HG03432 (cell line): ENCODE results near the gene TAOK3.

Source experiments
- ATAC-seq: cut with Tn5 transposase; IDR thresholded peaks from one replicate; pipeline ENCODE4 v1.9.1; 2021; ENCODE audit warnings: mild to moderate bottlenecking, moderate library complexity; ENCODE audit not compliant: unreplicated experiment

TAOK3 gene

DNA sequence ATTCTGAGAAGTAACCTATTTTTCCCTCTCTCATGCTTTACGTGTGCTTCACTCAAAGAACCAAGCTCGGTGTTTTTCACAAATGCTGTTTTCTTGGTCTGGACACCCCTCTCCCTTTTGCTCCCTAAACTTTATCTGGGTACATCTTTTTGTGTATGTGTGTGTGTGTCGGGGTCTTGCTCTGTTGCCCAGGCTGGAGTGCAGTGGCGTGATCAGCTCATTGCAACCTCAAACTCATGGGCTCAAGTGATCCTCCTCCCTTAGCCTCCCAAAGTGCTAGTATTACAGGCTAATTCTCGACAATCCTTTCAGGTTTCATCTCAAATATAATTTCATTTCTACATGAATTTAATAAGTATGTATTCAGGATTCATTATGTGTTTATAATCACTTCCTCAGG, 153.6 kb downstream of the TAOK3 start:
- no peak for ATAC-seq

DNA sequence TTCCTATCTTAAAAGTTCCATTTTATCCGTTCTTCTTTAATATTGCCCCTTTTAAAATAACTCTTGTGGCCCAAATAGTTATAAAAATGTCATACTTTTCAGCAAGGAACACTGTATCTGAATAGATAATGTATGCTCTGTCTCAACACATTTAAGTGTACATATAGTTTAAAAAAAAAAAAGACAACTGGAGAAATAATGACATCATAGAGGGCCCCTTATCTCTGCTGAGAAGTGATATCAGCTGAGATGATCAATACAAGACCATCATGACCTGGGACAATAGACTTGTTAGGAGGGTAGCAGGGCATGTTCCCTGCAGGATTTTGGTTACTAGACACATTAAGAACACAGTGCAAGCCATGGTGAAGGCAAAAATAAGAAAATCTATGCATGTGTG, 159.3 kb downstream of the TAOK3 start:
- no peak for ATAC-seq

DNA sequence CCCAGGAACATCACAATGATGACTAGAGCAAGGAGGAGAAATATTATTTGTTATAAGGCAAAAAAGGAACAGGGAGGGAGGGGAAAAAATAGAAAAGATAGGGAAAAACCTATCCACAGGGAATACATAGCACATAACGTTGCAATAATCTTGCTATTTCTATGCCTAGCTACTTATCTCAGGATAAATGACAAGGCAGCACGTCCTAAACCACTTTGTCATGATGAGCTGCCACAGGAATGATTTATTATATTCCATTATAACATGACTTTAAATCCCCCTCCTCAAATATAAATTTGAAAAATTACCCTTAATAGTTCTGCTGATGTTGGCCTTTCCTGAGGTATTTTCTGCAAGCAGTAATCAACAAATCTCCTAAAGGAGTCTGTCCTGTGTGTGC, 160.1 kb downstream of the TAOK3 start:
- no peak for ATAC-seq

DNA sequence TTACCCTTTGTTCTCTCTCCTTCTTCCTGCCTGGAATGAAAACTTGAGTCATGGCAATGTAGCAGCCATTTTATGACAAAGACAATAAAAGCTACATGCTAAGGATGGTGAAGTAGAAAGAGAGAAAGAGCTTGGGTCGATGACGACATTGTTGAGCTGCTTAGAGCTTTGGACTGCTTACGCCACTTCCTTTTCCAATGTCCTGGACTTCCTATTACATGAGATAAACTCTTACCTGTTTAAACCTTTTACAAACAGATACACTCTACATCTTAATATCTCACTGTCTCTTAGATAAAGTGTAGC, 166.6 kb downstream of the TAOK3 start:
- ATAC-seq = peak; percentile 14

DNA sequence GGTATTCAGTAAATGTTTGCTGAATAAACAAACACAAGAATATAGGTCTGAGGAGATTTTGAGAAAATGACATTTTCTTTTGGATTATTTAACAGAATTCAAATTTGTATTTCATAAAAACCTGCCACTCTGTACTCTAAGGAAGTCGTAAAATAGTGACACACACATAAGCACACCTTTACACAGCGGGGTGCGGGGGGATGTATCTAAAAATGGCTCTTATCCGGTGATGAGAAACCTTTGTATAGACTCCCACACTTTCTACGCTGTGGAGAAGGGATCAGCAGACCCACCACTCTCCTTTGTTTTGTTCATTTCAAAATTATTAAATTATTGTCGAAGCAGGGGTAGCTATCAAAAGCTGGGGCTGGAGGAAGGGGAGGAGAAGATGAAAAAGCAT, 178.7 kb downstream of the TAOK3 start:
- no peak for ATAC-seq

DNA sequence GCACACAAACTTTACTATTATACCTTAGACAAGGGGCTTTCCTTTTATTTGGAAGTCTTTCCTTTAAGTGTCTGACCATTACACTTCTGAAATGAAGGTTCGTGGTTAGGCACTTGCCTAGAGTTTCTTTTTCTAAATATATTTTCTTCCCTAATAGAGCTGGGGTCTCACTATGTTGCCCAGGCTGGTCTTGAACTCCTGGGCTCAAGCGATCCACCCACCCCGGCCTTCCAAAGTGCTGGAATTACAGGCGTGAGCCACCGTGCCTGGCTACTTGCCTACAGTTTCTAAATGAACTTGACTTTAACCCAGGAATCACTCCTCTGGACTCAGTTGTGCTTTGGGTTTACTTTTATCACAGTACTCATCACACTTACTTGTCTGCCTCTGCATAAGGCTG, 179.2 kb downstream of the TAOK3 start:
- ATAC-seq = no peak

DNA sequence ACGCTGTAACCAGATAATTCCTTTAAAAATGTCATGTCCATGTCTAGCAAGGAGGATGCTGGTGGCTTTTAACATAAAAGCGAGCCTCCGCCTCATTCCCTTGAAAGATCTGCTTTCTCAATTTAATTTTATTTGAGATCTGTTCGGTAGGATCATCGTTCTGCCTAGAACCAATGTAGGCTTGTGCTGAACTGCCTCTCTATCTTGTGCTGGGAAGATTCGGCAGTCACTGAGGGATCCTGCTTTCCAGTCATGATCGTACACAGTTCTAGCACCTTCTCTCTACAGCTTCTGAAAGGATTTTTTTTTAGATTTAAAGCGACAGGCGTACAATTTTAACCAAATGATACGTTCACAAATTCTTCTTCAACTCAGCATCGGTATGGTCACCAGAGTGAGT, 182.4 kb downstream of the TAOK3 start:
- ATAC-seq = no peak

DNA sequence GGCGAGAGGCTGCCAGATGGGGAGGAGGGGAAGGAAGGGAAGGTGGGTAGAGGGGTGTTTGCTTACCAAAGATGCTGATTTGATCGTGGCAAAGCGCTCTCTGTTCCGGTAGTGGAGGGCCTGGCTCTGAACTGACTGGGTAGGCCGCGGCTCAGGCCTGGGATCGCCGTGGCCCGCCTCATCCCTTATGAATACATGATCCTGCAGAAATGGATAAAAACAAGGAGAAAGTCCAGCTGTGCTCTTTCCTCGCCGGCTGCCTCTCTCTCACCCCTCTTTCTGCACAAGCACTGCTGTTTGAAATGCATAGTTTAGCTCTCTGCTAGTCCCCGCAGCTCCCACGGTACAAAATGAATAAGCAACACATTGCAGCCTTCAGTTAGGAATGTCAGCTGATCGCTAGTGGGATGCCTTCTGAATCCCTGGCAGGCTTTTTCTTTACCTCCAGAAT, 182.9 kb downstream of the TAOK3 start:
- ATAC-seq = no peak

DNA sequence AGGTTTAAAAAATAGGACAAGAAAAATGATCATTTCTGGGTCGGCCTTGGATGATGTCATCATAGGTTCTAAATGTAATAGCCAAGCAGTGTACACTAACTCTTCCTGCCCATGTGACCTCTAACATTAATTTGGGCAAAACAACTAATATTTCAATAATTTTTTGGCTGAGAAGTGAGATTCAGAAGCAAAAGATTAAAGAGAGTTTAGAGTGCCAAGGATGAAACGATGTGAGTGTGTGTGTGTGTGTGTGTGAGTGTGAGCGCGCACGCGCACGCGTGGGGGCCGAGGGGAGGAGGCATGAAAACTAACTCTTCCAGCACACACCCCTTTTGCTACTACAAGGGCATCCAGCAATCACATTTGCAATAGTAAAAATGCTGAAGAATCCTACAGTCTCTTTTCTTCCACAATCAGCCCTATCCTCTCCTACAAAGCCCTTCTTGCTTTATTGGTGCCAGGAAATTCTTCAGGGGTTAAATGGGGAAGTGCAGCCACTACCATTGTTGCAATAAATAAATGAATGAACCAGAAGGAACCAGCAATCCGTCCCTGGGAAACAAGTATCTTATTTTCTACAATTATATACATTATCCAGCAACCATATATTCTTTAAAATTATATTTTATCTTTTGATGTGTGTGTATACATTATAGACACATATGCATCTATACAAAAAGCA, 183.9 kb downstream of the TAOK3 start:
- ATAC-seq = no peak

DNA sequence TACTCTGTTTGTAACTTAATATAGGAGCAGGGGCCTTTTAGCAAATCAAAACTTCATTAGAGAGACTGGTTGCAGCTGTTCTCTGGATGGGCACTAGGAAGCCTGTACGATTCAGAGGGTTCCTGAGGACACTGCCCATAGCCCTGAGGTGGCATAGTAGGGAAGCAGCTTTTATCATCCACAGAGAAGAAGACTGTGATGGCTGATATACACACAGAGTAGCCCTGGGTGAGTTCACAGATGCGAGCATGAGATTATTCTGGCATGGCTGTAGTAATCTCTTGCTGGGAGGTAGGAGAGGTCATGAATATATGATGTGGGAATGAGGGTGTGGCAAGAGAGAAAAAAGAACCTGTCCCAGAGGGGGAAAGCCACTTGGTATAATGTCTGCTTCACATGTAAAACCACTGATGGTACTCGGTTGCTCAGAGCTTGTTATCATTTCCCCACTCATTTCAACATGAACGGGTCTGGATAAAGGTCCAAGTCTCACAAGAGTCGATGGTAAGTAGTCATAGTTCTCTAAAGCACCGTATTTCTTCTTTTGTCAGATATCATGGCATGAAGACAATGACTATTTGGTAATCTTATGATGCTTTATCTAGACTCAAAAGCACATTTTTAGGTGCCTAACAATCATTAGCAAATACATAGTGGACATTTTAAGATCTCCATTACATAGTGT, 184.8 kb downstream of the TAOK3 start:
- ATAC-seq = no peak

DNA sequence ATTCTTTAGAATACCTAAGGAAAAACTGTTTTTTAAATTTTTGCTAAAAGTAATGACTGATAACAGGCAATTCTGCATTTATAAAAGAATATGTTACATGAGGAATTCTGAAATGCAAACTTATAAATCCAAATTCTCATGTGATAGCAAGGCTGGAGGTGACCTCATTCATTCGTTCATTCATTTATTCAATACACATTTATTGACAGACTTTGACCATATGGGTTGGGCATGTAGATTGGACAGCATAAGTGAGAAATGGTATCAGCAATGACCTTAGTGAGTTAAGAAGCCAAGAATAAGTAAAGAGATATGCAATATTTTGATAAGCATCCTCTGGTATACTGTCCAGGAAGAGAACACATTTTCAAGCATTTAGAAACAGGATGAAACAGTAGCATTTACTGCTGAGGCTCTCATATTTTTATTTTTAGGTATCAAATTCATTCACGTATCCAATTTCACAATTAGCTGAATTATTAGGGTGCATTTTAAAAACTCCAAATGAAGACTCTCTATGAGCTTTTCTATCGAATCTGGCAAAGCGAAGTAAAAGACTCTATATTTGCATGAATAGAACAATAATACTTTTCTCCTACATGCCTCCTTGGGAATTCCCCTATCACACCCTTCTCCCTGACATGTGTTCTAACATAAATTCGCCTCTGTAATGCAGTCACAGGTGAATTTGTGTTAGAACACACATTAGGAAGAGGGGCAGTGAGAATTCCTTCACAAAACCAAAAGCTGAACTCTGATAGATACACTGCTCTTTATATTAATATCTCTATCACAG, 186.9 kb downstream of the TAOK3 start:
- ATAC-seq = no peak

DNA sequence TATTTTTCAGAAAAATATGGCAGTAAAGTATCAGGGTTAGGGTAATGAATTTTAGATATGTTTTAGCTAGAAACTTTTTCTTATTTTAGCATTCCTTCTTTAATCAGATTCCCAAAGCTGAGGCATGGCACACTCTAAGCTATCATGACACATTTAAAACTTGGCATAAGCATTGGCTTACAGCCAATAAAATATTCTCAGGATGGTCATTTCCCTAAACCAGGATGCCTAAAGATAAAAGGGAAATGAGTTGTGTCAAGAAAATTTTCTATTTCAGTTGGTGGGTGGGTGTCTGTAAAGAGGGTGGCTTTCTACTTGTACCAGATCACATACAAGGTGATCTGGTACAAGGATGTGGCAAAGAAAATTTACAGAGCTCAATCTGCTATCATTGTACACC, 189.0 kb downstream of the TAOK3 start:
- no peak for ATAC-seq

DNA sequence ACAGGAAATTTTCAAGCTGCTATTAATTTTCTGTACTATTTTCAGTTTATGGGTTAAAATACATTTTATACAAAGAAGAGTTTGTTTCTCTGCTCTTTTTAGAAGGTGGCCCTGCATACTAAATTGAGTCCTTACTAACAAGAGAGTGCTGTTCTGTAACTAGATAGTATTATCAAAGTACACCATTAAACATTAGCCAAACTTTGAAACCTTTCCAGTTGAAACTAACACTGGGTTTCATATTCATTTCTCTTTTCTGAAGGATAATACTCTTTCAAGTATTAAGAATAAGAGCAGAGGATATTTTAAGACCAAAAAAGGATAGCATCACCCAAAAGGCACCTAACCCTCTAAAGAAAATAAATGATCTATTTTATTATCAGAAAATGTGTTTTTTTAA, 189.6 kb downstream of the TAOK3 start:
- ATAC-seq = peak; percentile 42

DNA sequence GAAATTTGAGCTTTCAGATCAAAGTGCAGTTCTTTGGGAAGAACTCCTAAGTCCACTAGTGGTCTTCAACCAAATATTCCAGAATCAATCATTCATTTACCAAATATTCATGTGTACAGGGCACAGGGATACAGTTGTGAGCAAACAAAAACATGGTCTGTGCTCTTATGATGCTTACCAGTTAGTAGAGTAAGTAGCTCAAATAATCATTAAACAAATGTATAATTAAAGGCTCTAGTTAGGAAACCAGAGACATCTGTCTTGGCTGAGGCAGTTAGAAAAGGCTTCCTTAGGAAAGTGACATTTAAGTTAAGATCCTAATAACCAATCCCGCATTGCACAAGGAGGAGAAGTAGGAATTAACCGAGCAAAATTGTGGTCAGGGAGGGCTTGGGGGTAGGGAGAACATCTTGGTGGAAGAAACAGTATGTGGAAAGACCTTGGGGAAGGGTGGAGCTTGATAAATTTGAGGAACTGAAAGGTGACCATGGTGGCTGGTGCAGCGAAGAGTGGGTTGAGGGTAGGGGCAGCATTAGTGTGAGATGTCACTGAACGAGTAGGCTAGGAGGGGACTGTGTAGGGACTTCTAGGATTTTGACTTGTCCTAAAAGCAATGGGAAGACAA, 196.8 kb downstream of the TAOK3 start:
- peak; percentile 83 for ATAC-seq

DNA sequence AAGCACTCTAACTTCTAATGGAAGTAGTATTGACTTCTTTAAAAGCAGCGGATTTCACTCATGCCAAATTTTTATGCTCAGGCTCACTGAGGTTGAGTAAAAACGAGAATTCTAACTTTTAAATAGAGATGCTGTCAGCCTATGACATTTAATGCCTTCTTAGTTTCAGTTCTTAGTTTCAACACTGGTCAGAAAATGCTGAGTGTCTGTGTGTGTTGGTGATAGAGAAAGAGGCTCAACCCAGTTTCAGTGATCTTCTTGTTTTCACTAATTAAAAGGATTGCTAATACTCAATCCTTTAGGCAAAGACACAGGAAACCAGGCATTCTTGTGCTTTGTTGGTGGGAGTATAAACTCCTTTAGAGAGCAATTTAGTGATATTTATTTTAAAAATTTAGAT, 205.8 kb downstream of the TAOK3 start:
- peak; percentile 99 for ATAC-seq

DNA sequence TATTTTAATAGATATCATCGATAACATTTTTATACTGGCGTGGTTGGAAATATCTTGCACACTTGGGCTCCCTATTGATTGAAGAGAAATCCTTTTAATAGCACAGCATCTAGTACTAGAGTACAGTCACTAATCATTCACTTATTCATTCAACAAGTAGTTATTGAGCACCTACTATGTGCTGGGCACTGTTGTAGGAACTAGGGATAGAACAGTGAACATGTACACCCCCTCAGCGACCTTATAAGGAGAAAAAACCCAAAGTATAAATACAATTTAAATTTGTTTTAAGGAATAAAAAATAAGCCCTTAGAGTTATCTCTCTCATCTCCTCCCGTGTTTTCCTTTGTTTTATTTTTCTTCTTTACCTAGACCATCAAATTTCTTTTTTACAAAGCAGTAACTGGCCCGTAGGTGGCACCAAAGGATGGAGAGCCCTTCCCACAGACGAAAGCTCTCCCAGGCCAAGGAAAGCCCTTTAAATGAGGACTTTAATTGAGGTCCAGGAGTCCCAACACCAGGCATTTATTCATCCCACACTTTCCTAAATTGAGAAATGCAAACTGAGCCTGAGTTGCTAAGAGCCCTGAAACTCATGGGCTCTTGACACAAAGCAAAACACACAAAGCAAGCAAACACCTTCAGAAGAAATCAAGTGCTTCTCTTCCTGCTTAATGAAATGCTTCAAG, 207.8 kb downstream of the TAOK3 start:
- ATAC-seq = no peak

DNA sequence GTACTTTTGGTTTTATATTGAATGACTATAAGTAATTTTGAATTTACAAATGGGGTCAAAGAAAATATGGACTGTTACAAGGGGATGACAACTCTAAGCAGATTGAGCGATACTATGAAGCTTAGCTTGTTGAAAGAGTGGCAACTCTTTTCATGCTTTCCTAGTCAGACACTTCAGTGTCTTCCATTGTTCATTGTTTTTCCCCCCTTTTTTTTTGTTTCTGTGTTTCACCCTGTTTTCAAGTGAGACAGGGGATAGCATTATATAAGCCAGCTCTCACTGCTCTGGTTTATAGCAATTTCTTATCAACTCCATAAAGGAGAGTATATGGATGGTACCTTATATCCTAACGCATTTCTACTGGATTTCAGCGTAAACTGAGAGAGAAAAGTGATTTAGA, 212.2 kb downstream of the TAOK3 start:
- no peak for ATAC-seq

DNA sequence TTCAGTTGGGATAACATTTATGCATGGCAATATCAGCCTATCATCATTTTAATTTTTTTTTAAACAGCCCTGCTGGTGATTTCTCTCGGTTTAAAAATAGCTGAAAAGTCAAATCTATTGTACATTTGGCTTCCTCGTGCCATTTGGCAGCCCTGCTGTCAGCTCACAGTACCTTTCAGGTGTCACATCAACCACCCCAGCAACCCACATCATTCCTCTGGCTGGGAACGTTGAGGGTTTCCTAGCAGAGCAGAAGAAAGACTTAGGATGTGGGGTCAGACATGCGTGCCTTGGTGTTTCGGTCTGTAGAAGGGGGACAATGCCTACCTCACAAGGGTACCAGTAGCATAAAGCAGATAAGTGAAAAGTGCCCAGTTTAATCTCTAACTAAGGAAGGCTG, 221.0 kb downstream of the TAOK3 start:
- no peak for ATAC-seq

DNA sequence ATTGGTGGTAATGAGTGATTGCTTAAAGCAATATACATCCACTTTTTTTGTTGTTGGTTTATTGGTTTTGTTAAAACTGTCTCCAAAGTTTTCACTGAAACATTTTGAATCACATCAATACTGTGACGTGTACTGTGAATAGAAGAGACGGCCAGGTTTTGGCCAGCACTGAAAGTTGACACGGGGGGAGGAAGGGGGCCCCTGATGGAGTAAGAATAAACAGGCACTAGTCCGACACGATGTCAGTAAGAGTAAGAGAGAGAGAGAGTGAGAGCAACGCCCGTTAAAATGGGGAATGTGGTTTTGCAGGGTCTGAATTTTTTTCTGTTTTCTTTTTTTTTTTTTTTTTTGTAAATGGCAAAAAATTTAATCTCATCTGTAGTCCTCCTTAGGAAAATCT, 222.1 kb downstream of the TAOK3 start:
- no peak for ATAC-seq

DNA sequence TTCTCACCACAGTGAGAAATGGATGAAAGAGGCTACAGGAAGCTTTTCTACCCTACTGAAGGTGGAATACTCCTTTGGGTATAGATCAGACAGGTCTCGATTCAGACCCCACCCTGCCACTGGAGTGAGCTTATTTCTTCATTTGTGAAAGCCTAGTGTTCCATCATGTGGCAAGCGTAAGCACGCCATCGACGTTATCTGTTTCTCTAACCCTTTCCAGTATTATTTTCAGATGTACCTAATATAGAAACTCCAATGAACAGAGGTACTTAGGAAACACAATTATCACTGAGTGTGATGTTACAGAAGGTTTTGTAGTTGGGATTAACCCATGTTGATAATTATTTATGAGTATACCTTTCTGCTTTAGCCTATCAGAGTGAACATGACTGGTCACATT, 224.4 kb downstream of the TAOK3 start:
- no peak for ATAC-seq

DNA sequence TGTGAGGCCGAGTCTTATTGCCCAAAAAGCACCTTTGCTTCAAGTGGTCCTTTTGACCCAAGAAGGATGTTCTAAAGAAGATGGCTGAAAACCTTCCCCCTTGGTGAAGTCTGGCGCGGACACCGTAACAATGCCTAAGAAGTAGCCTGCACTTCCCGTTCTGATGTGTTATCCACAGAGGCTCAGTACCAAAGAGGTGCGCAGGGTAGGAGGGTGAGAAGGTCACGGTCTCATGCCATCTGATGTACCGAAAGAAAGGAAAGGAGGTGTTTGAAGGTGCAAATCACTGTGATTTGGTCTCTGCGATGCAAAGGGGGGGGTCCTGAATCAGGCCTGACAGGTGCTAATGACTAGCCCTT, 226.9 kb downstream of the TAOK3 start:
- no peak for ATAC-seq
